Skeletal muscle satellite cell (primary cell): ENCODE results near the gene COL21A1. TPM values are rescaled to one million over a fixed set of nuclear protein-coding genes. Genes with fewer than 3 reads are reported as not detected.
"Not testable (repeated sequence)": the region's sequence is repeated elsewhere in the genome, so short reads cannot be mapped to it uniquely, and the experiment has no call there.

Experiments
- H3K27me3 ChIP-seq: 2 replicates; pipeline ENCODE4 v1.7.0; 2013; ENCODE audit warnings: low read length; ENCODE audit not compliant: control insufficient read depth, insufficient read depth
- H3K36me3 ChIP-seq: 2 replicates; pipeline ENCODE4 v1.7.0; 2013; ENCODE audit warnings: mild to moderate bottlenecking, control low read depth, low read length; ENCODE audit not compliant: insufficient read depth
- H3K4me1 ChIP-seq: 2 replicates; pipeline ENCODE4 v1.7.0; 2013; ENCODE audit warnings: low read length; ENCODE audit not compliant: control insufficient read depth, insufficient read depth
- H3K4me2 ChIP-seq: 2 replicates; pipeline ENCODE4 v1.7.0; 2013; ENCODE audit warnings: mild to moderate bottlenecking, low read length
- H3K4me3 ChIP-seq: 2 replicates; pipeline ENCODE4 v1.7.0; 2013; ENCODE audit warnings: low read length
- H3K9ac ChIP-seq: 2 replicates; pipeline ENCODE4 v1.7.0; 2013; ENCODE audit warnings: mild to moderate bottlenecking, low read depth, low read length, moderate library complexity
- H3K9me3 ChIP-seq: replicated peaks from 2 replicates; pipeline ENCODE4 v1.7.0; 2013; ENCODE audit warnings: mild to moderate bottlenecking, control low read depth, low read length
- small RNA-seq: library from RNA; depleted of rRNA; stranded (forward); fragments of <200 nt; gene quantifications from one replicate; pipeline ENCODE3, GENCODE V24; 2012

The COL21A1 gene

DNA sequence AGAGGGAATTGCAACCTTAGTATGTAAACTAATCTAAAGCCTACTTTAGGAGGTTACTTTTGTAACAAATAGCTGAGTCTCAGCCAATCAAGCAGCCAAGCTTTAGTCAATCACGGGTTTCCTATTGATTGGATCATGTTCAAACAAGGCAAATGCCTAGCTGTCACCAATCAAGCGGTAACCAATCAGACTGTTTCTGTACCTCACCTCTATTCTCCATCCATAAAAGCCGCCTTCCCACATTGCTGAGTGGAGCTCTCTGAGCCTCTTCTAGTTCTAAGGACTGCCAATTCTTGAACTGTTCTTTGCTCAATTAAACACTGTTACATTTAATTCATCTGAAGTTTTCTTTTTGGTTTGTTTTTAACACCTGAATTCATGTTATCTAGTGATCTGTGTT, 223.6 kb downstream of the COL21A1 start:
- H3K9ac ChIP-seq = no peak overlapping the region
- no peaks in the 10 kb centered on the region for H3K4me1 ChIP-seq
- no peak overlapping the region for H3K4me2 ChIP-seq
- H3K9me3 ChIP-seq = no peaks in the 10 kb centered on the region
- no peaks in the 10 kb centered on the region for H3K27me3 ChIP-seq
- no peaks in the 10 kb centered on the region for H3K36me3 ChIP-seq
- H3K4me3 ChIP-seq = no peak overlapping the region

DNA sequence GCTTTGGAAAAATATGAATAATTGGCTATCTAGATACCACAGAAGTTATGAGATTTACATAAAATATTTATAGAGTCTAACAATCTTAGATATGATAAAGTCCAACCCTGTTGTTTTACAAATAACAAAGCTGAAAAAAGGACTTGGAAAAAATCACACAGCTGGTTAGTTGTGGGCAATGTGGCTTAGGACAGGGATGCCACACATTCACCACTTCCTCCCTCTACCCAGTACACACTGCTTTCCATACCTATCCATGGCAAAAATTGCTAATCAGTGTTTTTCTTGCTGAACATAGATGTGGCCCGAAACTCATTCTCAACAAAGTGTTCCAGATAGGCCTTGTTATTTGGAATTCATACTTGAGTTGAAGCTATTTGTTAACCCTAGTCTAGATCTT, 224.7 kb downstream of the COL21A1 start:
- H3K4me2 ChIP-seq = no peak overlapping the region
- no peaks in the 10 kb centered on the region for H3K4me1 ChIP-seq
- no peaks in the 10 kb centered on the region for H3K36me3 ChIP-seq
- H3K9ac ChIP-seq = no peak overlapping the region
- H3K4me3 ChIP-seq = no peak overlapping the region
- no peaks in the 10 kb centered on the region for H3K27me3 ChIP-seq
- no peaks in the 10 kb centered on the region for H3K9me3 ChIP-seq

DNA sequence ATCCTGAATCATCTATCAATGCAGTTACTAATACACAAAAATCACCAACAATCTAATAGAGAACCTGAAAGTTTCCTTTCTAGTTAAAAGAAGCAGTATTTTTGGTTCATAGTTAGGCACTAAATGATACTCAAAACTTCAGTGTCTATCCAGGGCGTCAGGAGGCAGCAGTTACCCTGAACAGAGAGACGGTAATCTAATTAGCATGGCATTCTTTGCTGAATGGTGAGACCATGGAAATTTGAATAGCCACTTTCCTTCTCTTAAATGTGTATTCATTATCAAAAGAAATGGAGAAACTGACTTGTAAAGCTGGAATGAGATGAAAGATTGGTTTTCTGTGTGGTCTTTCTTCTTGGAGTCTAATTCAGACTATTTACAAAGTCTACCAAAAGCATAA, 225.4 kb downstream of the COL21A1 start:
- Histone ChIP-seq H3K4me1 (no peaks in the 10 kb centered on the region), H3K36me3 (no peaks in the 10 kb centered on the region), H3K4me3 (no peak overlapping the region), H3K9me3 (no peaks in the 10 kb centered on the region), H3K27me3 (no peaks in the 10 kb centered on the region), H3K4me2 (no peak overlapping the region), H3K9ac (no peak overlapping the region)

DNA sequence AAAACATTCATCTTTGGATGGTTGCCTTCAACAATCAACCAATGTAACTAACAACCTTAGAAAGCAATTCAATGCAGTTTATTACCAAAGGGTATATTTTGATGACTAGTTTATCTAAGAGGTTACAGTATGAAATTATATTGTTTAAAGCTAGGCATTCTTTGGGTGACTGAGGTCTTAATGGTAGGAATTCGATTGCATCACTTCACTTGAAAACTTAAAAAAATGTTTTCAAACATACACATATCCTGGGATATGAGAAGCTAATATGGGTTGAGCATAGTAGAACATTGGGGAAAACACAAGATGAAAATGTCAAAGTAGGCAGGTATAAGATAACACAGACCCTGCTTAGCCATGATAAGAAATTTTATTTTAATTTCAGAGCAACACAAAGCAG, 227.4 kb downstream of the COL21A1 start:
- no peaks in the 10 kb centered on the region for H3K27me3 ChIP-seq
- no peak overlapping the region for H3K9ac ChIP-seq
- H3K4me1 ChIP-seq = no peaks in the 10 kb centered on the region
- H3K9me3 ChIP-seq = no peaks in the 10 kb centered on the region
- H3K4me2 ChIP-seq = no peak overlapping the region
- no peak overlapping the region for H3K4me3 ChIP-seq
- H3K36me3 ChIP-seq = no peaks in the 10 kb centered on the region

- no peak overlapping the region for H3K4me3 ChIP-seq
- no peaks in the 10 kb centered on the region for H3K27me3 ChIP-seq
- no peak overlapping the region for H3K4me2 ChIP-seq
- no peaks in the 10 kb centered on the region for H3K36me3 ChIP-seq
- no peak overlapping the region for H3K9ac ChIP-seq
- H3K4me1 ChIP-seq = no peaks in the 10 kb centered on the region
- H3K9me3 ChIP-seq = no peaks in the 10 kb centered on the region
Observed at GRCh38 chr6:56017198-56017597, 230.2 kb downstream of the COL21A1 start.

- not testable (repeated sequence) for H3K9me3 ChIP-seq, H3K4me1 ChIP-seq, H3K4me3 ChIP-seq, H3K4me2 ChIP-seq, H3K9ac ChIP-seq, H3K27me3 ChIP-seq, H3K36me3 ChIP-seq
Observed at GRCh38 chr6:56014039-56014438, 233.3 kb downstream of the COL21A1 start.

DNA sequence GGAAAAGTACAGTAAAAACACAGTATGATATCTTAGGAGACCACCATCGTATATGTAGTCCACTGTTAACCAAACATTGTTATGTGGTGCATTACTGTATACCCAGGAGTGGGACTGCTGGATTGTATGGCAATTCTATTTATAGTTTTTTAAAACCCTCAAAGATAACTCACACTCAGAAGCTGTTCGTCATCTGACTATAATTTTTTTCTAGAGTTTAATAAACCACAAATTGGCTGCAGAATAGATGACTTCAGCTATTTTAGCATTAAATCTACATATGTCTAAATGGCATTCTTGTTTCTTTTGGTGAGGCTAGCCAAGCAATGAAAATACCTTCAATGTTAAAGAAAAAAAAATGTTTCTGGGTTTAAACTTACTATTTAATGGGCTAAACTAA, 237.7 kb downstream of the COL21A1 start:
- Histone ChIP-seq H3K9ac (no peak overlapping the region), H3K9me3 (no peaks in the 10 kb centered on the region), H3K4me3 (no peak overlapping the region), H3K4me1 (peaks cover 8% of the 10 kb centered on the region), H3K27me3 (no peaks in the 10 kb centered on the region), H3K4me2 (no peak overlapping the region), H3K36me3 (no peaks in the 10 kb centered on the region)

Small RNAs within 50 kb of the gene (small RNA-seq; reads per million reads assigned to genes)
- gene DHFRP6 = not detected
